MV-4-11 (cell line): Measurements from ENCODE around the gene MEGF9.
"Not testable (repeated sequence)": the region's sequence is repeated elsewhere in the genome, so short reads cannot be mapped to it uniquely, and the experiment has no call there.

ENCODE experiments used
- DNase-seq: peaks from one replicate; lab custom pipeline; 2025; lab: John Stamatoyannopoulos, UW

Gene MEGF9

GRCh38 chr9:120714088-120714845 lies at the start of gene MEGF9:
MEGF9 (minus strand) TSS chr9:120714470; CDS start chr9:120714358, 112 bp downstream.
- DNase-seq, result peak; percentile 96

- DNase-seq, result no peak
These were observed 46.7 kb upstream of the MEGF9 start for GRCh38 chr9:120761006-120761405.

GRCh38 chr9:120759755-120760400 lies 45.6 kb upstream of the MEGF9 start:
- no peak for DNase-seq

GRCh38 chr9:120758544-120758943 lies 44.3 kb upstream of the MEGF9 start:
- no peak for DNase-seq

GRCh38 chr9:120757026-120757913 lies 43.0 kb upstream of the MEGF9 start:
- DNase-seq, result peak; percentile 55

GRCh38 chr9:120756531-120756930 lies 42.3 kb upstream of the MEGF9 start:
- DNase-seq, result no peak

- DNase-seq, result peak; percentile 41
These were observed 41.7 kb upstream of the MEGF9 start for GRCh38 chr9:120755810-120756434.

GRCh38 chr9:120755044-120755443 lies 40.8 kb upstream of the MEGF9 start:
- no peak for DNase-seq

GRCh38 chr9:120750421-120750820 lies 36.2 kb upstream of the MEGF9 start:
- no peak for DNase-seq

GRCh38 chr9:120746366-120746765 lies 32.1 kb upstream of the MEGF9 start:
- DNase-seq, result not testable (repeated sequence)

GRCh38 chr9:120745278-120745677 lies 31.0 kb upstream of the MEGF9 start:
- no peak for DNase-seq

- peak; percentile 40 for DNase-seq
These were observed 28.7 kb upstream of the MEGF9 start for GRCh38 chr9:120742951-120743416.

- DNase-seq, result no peak
These were observed 27.4 kb upstream of the MEGF9 start for GRCh38 chr9:120741701-120742100.

GRCh38 chr9:120741191-120741590 lies 26.9 kb upstream of the MEGF9 start:
- DNase-seq, result no peak

GRCh38 chr9:120740132-120740531 lies 25.9 kb upstream of the MEGF9 start:
- DNase-seq, result no peak

GRCh38 chr9:120737416-120738165 lies 23.3 kb upstream of the MEGF9 start:
- DNase-seq, result peak; percentile 62

GRCh38 chr9:120736881-120737280 lies 22.6 kb upstream of the MEGF9 start:
- DNase-seq, result peak; percentile 26

- peak; percentile 98 for DNase-seq
These were observed 21.3 kb upstream of the MEGF9 start for GRCh38 chr9:120735415-120736126.

GRCh38 chr9:120734607-120735410 lies 20.5 kb upstream of the MEGF9 start:
- peak; percentile 68 for DNase-seq

- no peak for DNase-seq
These were observed 18.9 kb upstream of the MEGF9 start for GRCh38 chr9:120733190-120733589.
